ENCODE measurements around the gene FAM50A. TPM values are rescaled to one million over a fixed set of nuclear protein-coding genes. Genes with fewer than 3 reads are reported as not detected.
A peak's percentile ranks its signal among the peaks of the same experiment; 100 is the strongest.

FAM50A gene
- total RNA-seq, 1 experiment from 2014 or later, result 110 TPM

DNA sequence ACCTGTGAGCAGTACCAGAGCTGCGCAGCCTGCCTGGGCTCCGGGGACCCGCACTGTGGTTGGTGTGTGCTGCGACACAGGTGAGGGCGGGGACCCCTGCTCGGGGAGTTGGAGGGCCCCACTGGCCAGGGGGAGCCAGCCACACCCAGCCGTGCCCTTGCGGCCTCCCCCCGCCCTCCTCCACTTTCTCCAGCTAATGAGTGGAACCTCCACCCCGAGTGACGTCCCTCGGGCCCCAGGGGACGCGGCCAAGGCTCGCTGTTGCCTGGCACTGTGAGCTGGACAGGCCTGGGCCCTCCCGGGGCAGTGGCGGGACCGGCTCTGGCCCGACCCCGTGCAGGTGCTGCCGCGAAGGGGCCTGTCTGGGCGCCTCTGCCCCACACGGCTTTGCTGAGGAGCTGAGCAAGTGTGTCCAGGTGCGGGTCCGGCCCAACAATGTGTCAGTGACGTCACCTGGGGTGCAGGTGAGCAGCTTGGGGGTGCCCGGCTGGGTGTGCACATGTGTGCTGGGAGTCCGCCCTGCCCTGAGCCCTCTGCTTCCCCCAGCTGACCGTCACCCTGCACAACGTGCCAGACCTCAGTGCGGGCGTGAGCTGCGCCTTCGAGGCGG lies 19.8 kb downstream of the FAM50A start:
- no peak for DNase-seq (ENCODE audit: low spot score)

DNA sequence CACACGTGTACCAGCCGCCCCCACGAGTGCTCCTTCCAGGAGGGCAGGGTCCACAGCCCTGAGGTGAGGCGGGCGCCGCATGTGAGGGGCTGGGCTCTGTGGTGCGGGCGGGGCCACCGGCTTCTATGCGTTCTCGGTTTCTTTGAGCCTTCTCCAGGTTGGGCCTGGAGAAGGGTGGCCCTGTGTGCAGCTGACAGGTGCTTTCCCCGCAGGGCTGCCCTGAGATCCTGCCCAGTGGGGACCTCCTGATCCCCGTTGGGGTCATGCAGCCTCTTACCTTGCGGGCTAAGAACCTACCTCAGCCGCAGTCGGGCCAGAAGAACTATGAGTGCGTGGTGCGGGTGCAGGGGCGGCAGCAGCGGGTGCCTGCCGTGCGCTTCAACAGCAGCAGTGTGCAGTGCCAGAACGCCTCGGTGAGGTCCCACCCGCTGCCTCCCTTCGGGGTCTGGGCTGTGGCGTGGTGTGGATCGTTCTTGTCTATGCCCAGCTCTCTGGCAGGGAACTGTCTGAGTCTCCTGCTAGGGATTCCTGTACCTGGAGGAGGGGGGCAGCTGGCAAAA lies 20.9 kb downstream of the FAM50A start:
- DNase-seq (ENCODE audit: low spot score), result no peak

DNA sequence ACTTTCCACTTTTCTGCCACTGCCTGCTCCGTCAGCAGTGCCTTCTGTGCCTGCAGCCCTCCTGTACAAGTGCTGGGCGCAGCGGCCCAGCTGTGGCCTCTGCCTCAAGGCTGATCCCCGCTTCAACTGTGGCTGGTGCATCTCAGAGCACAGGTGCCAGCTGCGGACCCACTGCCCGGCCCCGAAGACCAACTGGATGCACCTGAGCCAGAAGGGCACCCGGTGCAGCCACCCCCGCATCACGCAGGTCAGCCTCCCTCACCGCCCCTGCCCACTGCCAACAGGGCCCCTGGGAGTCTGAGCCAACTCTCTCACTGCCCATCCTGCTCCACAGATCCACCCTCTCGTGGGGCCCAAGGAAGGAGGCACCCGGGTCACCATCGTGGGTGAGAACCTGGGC lies 21.7 kb downstream of the FAM50A start:
- no peak for DNase-seq (ENCODE audit: low spot score)

- DNase-seq (ENCODE audit: low spot score), result no peak
Measured at GRCh38 chrX:154466036-154466435, 22.1 kb downstream of the FAM50A start.

DNA sequence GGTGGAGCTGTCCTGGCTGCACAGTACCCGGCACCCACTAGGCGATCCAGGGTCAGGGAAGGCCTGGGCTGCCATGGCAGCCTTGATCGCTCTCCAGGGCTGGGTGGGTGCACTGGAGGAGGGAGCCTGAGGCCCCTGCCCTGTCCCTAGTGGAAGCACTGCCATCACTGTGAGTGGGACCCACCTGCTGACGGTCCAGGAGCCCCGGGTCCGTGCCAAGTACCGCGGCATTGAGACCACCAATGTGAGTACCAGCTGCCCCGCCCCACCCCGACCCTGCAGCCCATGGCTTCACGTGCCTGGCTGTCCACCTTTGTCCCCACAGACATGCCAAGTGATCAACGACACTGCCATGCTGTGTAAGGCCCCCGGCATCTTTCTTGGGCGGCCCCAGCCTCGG lies 23.0 kb downstream of the FAM50A start:
- no peak for DNase-seq (ENCODE audit: low spot score)

- DNase-seq (ENCODE audit: low spot score), result no peak
Measured at GRCh38 chrX:154467556-154467955, 23.6 kb downstream of the FAM50A start.

DNA sequence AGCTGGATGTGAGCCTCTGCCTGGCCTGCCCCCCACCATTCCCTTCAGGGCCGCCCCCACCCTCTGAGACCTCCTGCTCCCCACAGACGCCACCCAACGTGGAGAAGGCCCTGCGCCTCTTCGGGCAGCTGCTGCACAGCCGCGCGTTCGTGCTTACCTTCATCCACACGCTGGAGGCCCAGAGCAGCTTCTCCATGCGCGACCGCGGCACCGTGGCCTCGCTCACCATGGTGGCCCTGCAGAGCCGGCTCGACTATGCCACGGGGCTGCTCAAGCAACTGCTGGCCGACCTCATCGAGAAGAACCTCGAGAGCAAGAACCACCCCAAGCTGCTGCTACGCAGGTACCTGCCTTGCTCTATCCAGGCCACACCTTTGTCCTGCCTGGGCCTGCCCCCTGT lies 24.3 kb downstream of the FAM50A start:
- no peak for DNase-seq (ENCODE audit: low spot score)

DNA sequence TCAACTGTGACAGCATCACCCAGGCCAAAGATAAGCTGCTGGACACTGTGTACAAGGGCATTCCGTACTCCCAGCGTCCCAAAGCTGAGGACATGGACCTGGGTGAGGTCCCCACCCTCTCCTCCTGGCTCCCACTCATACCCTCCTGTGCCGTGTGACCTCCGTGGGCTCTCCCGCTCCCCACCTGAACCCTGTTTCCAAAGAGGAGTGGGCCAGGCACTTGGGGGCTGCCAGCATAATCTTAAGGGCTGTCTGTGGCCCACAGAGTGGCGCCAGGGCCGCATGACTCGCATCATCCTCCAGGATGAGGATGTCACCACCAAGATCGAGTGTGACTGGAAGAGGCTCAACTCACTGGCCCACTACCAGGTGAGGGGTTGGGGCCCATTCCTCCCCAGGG lies 25.2 kb downstream of the FAM50A start:
- DNase-seq (ENCODE audit: low spot score), result no peak

- no peak for DNase-seq (ENCODE audit: low spot score)
Measured at GRCh38 chrX:154469880-154470279, 25.9 kb downstream of the FAM50A start.

GRCh38 chrX:154470434-154470833 lies 26.5 kb downstream of the FAM50A start:
- no peak for DNase-seq (ENCODE audit: low spot score)

GRCh38 chrX:154470914-154471568 lies 27.1 kb downstream of the FAM50A start:
- no peak for DNase-seq (ENCODE audit: low spot score)

DNA sequence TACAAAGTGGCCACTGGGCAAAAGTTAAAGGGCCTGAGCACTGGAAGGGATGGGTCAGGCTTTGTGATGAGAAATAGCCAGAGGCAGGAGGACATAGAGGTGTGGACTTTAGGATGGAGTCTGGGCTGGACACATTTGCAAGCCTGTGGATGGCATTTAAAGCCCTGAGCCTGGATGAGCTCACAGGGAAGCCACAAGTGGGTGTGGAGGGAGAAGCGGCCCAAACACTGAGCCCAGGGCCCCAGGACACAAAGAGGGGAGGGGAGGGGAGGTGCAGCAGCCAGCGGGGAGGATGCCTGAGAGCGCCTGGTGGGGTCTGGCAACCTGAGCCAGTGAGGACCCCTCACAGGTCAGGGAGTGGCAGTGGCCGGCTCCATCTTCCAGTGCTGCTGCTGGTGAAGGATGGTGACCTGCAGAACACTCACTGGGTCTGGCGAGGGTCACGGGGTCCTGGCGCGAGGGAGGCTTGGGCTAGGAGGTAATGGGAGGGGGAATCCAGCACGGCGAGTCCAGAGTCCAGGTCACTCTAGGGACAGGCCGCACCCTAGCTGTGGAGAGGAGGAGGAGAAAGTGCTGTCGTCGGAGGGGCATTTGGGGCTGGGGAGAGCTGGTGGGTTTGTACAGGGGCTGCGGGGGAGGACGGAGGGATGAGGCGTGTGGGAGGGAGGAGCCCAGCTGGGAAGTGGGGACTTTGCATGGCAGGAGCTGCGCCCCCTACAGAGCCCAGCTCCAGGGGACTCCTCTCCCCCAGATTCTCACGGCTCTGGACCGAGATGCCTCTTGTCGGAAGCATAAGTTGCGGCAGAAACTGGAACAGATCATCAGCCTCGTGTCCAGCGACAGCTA lies 28.1 kb downstream of the FAM50A start:
- no peak for DNase-seq (ENCODE audit: low spot score)

DNA sequence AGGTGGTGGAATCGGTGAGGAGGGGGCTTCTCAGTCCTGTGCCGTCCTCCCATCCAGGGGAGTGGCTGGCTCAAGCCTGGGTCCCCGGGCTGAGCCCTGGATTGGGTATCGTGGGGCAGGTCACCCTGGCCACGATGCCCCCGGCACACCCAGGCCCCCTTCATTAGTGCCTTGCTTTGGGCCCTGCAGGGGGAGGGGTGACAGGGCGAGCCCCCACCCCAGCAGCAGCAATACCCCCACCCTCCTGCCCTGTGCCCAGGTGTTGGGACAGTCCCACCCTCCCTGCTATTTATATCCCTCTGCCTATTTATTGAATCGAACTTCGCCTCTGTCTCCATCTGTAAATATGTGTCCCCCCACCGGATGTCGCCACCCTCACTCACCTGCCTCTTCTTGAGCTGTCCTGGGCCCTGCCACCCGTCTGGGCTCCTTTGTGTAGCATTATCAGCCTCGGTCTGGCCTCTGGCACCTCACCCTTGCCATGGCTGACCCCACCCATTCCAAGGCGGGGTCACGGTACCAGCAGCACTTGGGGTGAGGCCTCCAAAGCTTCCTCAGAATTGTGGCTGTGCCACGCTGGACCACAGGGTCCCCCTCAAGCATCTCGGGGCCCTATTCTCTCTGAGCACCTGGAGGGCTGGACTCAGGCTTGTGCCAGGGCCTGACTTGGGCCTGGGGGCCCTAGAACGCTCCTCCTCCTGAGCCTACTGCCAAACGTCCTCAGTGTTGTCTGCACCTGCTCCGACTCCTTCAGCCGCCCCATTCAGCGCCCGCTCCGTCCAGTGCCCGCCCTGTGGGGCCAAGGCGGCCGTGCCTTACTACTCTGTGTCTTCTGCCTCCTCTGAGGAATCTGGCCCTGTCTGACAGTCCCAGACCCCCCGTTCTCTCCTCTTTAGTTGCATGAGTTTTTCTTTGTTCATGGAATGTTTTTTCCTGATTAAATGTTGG lies 29.0 kb downstream of the FAM50A start:
- DNase-seq (ENCODE audit: low spot score), result no peak

DNA sequence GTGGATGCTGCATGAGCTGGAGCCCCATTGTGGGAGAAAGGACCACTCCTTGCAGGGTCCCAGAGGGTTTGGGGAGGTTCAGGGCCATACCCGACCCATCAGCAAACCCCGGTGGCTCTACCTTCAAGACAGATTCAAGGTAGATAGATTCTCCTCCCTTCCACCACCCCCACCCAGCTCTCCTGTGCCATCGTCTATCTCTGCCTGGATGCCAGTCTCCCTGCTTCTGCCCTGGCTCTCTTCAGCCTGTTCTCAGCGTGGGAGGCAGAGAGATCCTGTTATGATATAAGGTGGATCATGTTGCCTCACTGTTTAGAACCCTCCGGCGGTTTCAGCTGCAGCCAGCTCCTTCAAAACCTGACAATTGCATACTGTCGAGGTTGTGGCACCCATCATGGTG lies 29.7 kb downstream of the FAM50A start:
- DNase-seq (ENCODE audit: low spot score), result no peak

DNA sequence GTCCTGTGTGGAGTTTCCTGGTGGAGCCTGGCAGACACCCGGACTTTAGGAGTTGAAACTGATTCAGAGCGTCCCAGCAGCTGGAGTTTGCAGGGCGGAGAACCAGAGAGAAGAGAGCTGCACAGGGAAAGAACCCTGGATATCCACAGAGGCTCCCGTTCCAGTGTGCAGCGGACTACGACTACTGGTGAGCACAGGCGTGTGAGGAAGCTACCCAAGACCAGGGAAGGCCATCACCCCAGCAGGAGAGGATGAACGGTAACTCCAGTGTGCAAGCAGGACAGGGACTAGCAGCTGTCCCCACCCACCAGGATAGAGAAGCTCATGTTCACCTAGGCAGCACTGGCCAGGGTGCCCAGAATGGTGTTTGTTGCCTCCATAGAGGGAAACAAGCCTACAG lies 32.9 kb downstream of the FAM50A start:
- no peak for DNase-seq (ENCODE audit: low spot score)

GRCh38 chrX:154477891-154478477 lies 34.0 kb downstream of the FAM50A start:
- no peak for DNase-seq (ENCODE audit: low spot score)

- peak; percentile 76 for DNase-seq (ENCODE audit: low spot score)
Measured at GRCh38 chrX:154478728-154479622, 35.0 kb downstream of the FAM50A start, which contains the start of gene LAGE3. Gene LAGE3, minus strand, starts transcription at chrX:154479281. Its CDS starts 366 bp downstream, at chrX:154478915.

GRCh38 chrX:154481195-154481594 lies 37.3 kb downstream of the FAM50A start:
- no peak for DNase-seq (ENCODE audit: low spot score)

- DNase-seq (ENCODE audit: low spot score), result no peak
Measured at GRCh38 chrX:154481911-154482601, 38.1 kb downstream of the FAM50A start.
